Stimulated activated CD4-positive, alpha-beta T cell treated with anti-CD3 and anti-CD28 coated beads, Interleukin-1b, Interleukin-23, amount 100 ng/mL, for 4 hours (primary cell): ENCODE results near the gene ZC3H6.
"Not testable (repeated sequence)": the region's sequence is repeated elsewhere in the genome, so short reads cannot be mapped to it uniquely, and the experiment has no call there.

Source experiments
- DNase-seq, 2 donors: peaks; one replicate each; pipeline ENCODE4 v3.0.0-alpha.2; 2020; ENCODE audit warnings: low read depth in 2 of 2

The ZC3H6 gene

GRCh38 chr2:112277596-112278220 lies 2.3 kb downstream of the ZC3H6 start:
- no peak for DNase-seq

GRCh38 chr2:112282066-112282465 lies 6.7 kb downstream of the ZC3H6 start:
- not testable (repeated sequence) for DNase-seq

GRCh38 chr2:112283535-112283934 lies 8.1 kb downstream of the ZC3H6 start:
- DNase-seq, result not testable (repeated sequence)

GRCh38 chr2:112290088-112290487 lies 14.7 kb downstream of the ZC3H6 start:
- DNase-seq, result no peak

GRCh38 chr2:112290648-112291047 lies 15.3 kb downstream of the ZC3H6 start:
- no peak for DNase-seq

GRCh38 chr2:112293636-112294401 lies 18.4 kb downstream of the ZC3H6 start:
- DNase-seq, result no peak

GRCh38 chr2:112295407-112296078 lies 20.1 kb downstream of the ZC3H6 start:
- no peak for DNase-seq

- DNase-seq, result no peak
Measured at GRCh38 chr2:112296407-112296806, 21.0 kb downstream of the ZC3H6 start.

GRCh38 chr2:112301171-112301584 lies 25.8 kb downstream of the ZC3H6 start:
- no peak for DNase-seq

- no peak for DNase-seq
Measured at GRCh38 chr2:112301973-112302372, 26.6 kb downstream of the ZC3H6 start.

- no peak for DNase-seq
Measured at GRCh38 chr2:112304298-112304941, 29.0 kb downstream of the ZC3H6 start.

GRCh38 chr2:112305132-112305531 lies 29.7 kb downstream of the ZC3H6 start:
- DNase-seq, result no peak

GRCh38 chr2:112310906-112311305 lies 35.5 kb downstream of the ZC3H6 start:
- DNase-seq, result no peak

- DNase-seq, result no peak
Measured at GRCh38 chr2:112311932-112312331, 36.5 kb downstream of the ZC3H6 start.

- no peak for DNase-seq
Measured at GRCh38 chr2:112312821-112313220, 37.4 kb downstream of the ZC3H6 start.

- DNase-seq, result no peak
Measured at GRCh38 chr2:112314856-112315255, 39.5 kb downstream of the ZC3H6 start.

GRCh38 chr2:112317303-112318158 lies 42.1 kb downstream of the ZC3H6 start:
- no peak for DNase-seq

- DNase-seq, result no peak
Measured at GRCh38 chr2:112318515-112318914, 43.1 kb downstream of the ZC3H6 start.

- DNase-seq, result no peak
Measured at GRCh38 chr2:112321375-112322320, 46.3 kb downstream of the ZC3H6 start.

GRCh38 chr2:112322919-112323318 lies 47.5 kb downstream of the ZC3H6 start:
- DNase-seq, result no peak
